ENCODE results near the gene LY6G5B.
A peak's percentile ranks its signal among the peaks of the same experiment; 100 is the strongest.

LY6G5B gene, protein sequence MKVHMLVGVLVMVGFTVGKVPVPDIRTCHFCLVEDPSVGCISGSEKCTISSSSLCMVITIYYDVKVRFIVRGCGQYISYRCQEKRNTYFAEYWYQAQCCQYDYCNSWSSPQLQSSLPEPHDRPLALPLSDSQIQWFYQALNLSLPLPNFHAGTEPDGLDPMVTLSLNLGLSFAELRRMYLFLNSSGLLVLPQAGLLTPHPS

DNA sequence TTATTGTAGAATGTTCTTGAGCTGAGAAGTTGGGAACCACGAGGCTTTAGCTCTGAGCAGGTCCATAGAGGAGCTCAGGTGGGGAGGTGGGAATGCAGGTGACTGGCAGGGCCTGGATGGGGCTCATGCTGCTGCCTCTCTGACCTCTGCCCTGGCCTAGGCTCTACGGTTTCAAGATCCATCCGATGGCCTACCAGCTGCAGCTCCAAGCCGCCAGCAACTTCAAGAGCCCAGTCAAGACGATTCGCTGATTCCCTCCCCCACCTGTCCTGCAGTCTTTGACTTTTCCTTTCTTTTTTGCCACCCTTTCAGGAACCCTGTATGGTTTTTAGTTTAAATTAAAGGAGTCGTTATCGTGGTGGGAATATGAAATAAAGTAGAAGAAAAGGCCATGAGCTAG lies at the start of gene LY6G5B:
Gene LY6G5B, plus strand, starts transcription at position 301 of the 400 bp plus-strand sequence. CDS start 975 bp downstream, outside the sequence.
- DNase-seq = no peak

DNA sequence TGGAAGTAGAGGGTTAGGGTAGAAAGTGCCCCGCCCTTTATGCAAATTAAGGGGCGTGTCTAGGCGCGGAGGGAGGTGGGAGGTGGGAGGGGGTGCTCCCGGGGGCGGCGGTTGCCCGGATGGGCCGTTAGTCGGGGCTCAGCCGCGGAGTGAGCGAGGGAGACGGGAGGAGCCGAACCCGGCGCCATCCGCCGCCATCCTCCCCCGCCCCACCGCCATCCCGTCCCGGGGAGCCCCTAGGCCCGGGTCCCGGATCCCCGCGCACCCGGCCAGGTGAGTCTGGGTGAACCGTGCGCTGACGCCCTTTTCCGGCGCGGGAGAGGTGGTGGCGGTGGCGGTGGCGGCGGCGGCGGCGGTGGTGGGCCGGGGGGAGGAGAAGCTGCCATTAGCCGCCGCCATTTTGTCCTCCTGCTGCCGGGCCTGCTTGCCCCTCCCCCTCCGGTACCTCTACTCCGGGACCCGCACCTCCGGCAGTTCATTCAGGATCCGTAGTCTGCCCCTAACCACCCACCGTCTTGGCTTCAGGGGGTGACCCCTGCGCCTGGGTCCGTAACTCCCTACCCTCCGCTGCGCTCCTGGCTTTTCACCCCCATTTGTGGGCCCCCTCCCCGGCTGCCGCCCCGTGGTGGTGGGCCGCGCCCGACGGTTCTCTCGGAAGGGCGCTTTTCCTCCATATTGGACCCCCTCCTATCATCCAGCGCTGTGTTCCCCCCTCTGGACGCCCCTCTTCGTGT lies 49.0 kb upstream of the LY6G5B start, which contains the start of gene PRRC2A:
Gene PRRC2A, plus strand, starts transcription at position 130 of the 734 bp plus-strand sequence. CDS start 2,075 bp downstream, outside the sequence.
- peak; percentile 83 for DNase-seq

DNA sequence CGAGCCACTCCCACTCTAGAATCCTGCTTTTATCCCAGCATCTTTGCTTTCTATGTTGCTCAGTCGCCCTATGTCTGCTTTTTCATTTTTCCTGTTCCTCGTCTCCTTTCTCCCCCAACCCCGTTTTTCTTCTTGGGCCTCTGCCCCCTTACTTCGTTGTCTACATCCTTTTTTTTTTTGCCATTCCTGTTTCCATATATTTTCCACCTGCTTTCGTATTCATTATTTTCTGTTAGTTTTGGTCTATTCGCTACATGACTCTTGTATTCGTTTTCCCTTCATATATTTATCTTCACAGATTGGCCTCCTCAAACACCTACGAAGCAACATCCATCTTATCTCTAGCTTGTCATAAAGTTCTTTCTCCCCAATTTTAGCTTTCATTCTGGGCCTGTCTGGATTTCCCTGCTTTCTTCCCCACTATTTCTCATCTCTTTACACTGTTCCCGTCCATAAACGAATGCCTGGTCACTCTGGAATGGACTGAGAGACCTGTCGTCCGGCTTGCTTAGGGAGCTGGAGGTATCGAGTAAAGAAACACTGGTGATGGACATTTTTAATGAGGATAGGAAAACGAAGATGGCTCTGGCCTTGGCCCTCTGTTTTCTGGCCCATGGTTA lies 48.3 kb upstream of the LY6G5B start:
- DNase-seq = no peak

DNA sequence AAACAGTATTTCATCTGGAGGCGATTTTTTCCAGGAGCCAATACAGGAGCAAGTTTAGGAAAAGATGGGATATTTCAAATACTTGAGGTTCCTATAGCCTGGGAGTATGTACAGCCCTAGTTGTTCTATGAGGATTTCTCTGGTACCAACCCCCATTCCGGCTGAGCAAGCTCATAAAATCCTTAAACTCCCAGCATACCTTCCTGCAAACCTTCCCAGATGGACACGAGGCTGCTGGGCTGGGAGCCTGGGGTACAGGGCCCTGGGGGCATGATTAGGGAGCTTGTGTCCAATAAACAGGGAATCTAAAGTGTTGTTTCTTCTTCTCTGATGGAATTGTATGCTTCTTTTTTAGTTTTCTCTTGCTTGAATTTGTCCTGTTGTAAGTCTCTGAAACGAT lies 47.8 kb upstream of the LY6G5B start:
- DNase-seq = no peak

DNA sequence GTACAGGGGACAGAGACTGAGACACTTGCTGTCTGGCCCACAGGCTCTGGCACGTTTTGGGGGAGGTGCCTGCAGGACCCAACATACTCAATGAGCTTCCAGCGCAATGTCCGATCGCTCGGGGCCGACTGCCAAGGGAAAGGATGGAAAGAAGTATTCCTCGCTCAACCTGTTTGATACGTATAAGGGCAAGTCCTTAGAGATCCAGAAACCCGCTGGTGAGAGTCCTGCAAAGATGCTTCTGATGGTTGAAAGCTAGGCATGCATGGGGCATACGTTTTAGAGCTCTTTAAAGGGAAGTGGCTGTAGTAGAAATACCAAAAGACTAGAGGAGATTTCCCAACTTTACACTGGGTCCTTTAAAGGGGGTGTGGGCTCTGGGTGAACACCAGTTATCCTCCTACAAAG lies 47.1 kb upstream of the LY6G5B start:
- DNase-seq = no peak

DNA sequence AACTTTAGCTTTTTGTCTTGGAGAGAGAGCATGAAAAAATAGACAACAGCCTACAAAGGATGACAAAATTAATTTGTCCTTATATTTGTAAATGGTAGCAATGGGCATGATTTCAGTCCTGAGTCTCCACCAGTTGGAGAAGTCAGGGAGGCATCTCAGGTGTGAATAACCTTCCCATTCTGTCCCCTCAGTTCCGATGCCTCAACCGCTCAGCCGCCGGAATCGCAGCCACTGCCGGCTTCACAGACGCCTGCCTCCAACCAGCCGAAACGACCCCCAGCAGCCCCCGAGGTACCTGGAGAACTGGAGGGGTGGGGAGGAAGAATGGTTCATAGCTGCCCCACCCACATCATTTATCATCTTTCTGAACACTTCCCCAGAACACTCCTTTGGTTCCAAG lies 45.7 kb upstream of the LY6G5B start:
- DNase-seq = no peak

DNA sequence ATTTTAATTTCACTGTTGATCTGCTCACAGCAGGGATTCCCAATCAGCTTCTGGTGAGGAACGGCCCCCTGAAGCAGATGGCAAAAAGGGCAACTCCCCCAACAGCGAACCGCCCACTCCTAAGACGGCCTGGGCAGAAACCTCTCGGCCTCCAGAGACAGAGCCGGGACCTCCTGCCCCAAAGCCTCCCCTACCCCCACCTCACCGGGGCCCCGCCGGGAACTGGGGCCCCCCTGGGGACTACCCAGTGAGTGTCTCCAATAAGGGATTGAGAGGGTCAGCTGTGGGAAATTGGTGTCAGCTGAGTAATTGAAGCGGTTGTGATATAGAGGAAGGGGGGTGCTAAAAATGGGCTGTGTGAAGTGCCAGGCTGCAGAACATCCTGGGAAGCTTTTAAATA lies 42.8 kb upstream of the LY6G5B start:
- no peak for DNase-seq

DNA sequence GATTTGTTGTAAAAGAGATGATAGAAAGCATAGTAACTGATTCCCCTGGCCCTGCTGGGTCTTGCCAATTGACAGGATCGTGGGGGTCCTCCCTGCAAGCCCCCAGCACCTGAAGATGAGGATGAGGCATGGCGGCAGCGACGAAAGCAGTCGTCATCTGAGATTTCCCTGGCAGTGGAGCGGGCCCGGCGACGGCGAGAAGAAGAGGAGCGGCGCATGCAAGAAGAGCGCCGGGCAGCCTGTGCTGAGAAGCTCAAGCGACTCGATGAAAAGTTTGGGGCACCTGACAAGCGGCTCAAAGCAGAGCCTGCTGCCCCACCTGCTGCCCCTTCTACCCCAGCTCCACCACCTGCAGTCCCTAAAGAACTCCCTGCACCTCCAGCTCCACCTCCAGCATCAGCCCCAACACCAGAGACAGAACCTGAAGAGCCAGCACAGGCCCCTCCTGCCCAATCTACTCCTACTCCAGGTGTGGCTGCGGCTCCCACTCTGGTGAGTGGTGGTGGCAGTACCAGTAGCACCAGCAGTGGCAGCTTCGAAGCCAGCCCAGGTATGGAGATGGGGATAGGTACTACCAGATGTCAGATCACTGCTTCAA lies 42.0 kb upstream of the LY6G5B start:
- no peak for DNase-seq

DNA sequence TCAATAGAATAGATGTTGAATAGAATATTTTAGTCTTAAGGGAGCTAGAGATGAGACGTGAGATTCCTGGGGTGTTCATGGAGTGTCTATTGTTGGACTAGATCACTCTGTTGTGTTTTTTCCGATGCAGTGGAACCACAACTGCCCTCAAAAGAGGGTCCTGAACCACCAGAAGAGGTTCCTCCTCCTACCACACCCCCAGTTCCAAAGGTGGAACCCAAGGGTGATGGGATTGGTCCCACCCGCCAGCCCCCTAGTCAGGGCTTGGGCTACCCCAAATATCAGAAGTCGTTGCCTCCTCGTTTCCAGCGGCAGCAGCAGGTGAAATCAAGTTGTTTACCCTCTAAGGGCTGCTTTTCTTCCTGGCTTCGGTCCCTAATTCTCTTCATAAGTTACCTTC lies 40.8 kb upstream of the LY6G5B start:
- no peak for DNase-seq

DNA sequence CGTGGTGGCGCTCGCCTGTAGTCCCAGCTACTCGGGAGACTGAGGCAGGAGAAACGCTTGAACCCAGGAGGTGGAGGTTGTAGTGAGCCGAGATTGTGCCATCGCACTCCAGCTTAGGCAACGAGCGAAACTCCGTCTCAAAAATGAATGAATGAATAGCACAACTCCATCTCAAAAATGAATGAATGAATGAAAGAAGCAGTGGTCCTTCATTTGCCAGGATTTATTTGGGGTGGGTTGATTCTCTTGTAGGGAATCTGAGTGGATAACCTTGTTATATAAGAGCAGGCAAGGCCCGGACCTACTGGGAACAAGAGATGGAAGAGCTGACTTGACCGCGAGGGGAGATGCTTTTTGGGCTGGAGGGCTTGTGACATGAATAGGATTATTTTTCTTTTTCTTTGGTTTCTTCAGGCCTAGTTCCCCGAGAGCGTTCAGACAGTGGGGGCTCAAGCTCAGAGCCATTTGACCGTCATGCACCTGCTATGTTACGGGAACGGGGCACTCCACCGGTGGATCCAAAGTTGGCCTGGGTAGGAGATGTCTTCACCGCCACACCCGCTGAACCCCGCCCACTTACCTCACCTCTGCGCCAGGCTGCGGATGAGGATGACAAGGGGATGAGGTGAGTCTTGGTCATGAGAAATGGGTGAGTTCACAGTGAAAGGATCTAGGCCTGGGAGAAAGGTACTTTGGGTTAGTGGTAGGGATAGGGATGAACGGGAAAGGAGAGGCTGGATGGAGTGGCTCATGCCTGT lies 39.4 kb upstream of the LY6G5B start:
- no peak for DNase-seq

DNA sequence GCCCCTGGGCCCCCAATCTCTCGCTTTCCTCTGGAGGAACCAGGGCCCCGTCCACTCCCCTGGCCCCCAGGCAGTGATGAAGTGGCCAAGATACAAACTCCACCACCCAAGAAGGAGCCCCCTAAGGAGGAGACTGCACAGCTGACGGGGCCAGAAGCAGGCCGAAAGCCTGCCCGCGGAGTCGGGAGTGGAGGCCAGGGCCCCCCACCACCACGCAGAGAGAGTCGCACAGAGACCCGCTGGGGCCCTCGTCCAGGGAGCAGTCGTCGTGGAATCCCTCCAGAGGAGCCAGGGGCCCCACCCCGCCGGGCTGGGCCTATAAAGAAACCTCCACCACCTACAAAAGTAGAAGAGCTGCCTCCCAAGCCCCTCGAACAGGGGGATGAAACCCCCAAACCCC lies 38.6 kb upstream of the LY6G5B start:
- DNase-seq = no peak

DNA sequence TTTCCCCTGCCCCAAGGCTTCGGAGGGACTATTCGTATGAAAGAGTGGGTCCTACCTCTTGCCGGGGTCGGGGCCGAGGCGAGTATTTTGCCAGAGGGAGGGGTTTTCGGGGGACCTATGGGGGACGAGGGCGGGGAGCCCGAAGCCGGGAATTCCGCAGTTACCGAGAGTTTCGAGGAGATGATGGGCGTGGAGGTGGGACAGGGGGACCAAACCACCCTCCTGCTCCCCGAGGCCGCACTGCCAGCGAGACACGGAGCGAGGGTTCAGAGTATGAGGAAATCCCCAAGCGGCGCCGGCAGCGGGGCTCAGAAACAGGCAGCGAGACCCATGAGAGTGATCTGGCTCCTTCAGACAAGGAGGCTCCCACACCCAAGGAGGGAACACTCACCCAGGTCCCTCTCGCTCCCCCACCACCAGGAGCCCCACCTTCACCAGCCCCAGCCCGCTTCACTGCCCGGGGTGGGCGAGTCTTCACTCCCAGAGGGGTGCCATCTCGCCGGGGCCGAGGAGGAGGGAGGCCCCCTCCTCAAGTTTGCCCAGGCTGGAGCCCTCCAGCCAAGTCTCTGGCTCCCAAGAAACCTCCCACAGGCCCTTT lies 38.0 kb upstream of the LY6G5B start:
- no peak for DNase-seq

DNA sequence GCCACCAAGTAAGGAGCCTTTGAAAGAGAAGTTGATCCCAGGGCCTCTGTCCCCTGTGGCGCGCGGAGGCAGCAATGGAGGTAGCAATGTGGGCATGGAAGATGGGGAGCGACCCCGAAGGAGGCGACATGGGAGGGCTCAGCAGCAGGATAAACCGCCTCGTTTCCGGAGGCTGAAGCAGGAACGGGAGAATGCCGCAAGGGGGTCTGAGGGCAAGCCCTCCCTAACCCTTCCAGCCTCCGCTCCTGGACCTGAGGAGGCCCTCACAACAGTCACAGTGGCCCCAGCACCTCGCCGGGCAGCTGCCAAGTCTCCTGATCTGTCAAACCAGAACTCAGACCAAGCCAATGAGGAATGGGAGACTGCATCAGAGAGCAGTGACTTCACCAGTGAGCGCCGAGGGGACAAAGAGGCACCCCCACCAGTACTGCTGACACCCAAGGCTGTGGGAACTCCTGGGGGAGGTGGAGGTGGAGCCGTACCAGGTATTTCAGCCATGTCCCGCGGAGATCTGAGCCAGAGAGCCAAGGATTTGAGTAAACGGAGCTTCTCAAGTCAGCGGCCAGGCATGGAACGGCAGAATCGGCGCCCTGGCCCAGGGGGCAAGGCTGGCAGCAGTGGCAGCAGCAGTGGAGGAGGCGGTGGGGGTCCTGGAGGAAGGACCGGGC lies 37.4 kb upstream of the LY6G5B start:
- DNase-seq = no peak

DNA sequence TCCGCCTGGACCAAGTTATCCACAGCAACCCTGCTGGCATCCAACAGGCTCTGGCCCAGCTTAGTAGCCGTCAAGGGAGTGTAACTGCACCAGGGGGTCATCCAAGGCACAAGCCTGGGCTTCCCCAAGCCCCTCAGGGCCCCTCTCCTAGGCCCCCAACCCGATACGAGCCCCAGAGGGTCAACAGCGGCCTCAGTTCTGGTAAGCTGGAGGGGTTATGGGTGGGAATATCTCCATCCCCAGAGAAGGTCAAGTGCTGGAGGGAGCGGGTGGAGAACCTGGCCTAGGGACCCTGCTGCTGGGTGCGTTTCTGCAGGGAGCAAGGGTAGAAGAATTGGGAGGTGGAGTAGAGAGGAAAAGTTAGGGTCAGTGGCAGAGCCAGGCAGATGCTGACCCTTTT lies 36.3 kb upstream of the LY6G5B start:
- no peak for DNase-seq

DNA sequence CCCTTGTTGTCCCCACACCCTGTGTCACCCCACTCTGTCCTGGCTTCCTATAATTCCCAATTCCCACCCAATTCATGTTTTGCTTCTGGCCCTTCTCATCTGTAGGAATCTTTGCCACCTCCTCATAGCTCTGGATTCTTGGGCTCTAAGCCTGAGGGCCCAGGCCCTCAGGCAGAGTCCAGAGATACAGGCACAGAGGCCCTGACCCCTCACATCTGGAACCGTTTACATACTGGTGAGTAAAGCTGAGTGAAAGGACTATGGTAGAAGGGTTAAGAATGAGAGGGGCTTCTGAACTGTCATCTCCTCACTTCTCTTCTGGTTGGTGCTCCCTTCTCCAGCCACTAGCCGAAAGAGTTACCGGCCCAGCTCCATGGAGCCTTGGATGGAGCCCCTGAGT lies 35.6 kb upstream of the LY6G5B start:
- DNase-seq = no peak

DNA sequence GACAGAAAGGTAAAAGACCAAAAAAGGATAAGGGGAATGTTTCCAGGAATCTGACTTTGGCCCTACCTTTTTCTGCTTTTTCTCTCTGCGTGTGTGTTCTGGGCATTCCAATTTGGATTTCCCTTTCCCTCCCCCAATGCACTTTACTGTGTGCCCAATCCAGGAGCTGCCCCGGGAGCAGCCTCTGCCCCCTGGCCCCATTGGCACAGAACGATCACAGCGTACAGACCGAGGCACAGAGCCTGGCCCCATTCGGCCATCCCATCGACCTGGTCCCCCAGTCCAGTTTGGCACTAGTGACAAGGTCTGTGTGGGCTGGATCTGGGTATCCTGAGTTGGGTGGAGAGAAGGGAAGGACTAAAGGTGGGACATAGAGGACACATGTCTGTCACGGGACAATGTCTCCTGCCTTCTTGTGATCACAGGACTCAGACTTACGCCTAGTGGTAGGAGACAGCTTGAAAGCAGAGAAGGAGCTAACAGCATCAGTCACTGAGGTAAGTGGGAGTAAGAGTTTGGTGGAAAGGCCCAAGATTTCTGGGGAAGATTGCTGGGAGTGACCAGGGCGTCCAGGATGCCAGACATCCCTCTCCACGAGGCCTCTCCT lies 34.7 kb upstream of the LY6G5B start:
- no peak for DNase-seq

DNA sequence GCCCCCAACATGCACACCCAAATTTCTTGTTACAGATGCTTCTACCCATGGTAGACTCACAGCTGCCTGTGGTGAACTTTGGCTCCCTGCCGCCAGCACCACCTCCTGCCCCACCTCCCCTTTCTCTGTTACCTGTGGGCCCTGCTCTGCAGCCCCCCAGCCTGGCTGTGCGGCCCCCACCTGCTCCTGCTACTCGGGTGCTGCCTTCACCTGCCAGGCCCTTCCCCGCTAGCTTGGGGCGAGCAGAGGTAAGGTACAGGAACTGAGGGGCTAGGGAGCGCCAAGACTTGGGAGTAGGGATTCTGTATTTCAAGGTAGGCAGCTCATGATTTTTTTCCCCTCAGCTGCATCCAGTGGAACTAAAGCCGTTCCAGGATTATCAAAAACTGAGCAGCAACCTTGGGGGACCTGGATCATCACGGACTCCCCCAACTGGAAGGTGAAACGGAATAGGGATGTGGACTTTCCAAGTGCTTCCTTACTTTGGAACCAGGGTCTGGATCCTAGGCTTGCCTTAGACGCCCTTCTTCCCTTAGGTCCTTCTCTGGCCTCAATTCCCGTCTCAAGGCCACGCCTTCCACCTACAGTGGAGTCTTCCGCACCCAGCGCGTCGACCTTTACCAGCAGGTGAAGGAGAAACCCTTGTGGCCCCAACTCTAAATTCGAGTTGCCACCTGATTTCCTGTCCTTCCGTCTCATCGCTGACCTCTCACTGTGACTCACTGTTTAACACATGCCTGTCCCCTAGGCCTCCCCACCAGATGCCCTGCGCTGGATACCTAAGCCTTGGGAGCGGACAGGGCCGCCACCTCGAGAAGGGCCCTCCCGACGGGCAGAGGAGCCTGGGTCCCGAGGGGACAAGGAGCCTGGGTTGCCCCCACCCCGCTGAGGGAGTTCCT lies 32.8 kb upstream of the LY6G5B start:
- no peak for DNase-seq

DNA sequence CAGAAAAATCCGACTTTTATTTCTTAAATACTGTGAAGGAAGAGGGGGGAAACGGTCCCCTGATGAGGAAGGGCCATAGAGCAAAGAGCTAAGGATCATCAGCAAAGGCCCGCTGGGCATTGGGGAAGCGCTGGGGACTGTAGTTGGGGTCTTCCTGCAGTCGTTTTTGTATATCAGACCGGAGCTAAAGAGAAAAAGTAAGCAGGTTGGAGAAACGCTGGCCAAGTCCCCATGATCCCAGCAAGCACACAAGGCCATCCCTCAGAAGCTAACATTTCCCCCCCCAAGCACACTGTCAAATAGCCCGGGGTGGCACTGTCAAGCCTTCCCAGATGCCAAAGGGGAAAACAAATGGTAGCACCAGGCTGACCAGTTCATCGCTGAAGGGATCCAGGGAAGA lies 30.7 kb upstream of the LY6G5B start:
- no peak for DNase-seq

DNA sequence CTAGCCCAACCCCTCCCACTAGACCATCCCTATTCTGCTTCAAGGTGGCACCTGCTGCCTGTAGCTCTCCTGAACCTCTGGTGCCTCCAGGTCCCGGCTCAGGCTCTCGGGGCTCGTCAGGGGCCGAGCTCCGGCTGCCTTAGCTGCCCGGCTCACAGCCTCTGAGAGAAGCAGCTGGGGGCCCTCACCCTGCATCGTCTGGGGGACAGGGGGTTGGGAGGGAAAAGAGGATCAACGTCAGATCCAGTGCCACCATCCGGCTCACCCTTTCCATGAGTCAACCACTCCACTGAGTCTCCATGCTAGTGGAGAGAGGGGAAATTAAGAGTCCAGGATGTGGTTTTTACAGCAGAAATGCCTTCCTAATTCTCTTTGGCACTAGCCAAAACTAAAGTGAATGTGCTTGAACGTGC lies 30.3 kb upstream of the LY6G5B start:
- no peak for DNase-seq

DNA sequence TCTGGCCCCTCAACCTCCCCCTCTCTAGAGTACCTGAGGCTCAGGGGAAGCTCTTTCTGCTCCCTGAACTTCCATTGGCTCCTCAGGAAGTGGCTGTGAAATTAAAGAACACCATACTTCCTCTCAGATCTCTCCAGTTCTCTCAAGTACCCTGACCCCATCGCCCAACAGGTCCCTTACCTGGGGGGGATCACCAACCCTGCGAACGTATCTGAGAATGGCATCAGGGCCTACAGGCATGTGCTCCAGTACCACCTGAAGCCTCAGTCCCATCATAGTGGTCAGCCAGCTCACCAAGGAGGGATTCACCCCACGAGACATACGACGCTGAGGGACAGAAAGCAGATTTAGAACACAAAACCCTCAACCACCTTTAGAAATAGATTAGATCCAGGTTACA lies 29.2 kb upstream of the LY6G5B start:
- no peak for DNase-seq

DNA sequence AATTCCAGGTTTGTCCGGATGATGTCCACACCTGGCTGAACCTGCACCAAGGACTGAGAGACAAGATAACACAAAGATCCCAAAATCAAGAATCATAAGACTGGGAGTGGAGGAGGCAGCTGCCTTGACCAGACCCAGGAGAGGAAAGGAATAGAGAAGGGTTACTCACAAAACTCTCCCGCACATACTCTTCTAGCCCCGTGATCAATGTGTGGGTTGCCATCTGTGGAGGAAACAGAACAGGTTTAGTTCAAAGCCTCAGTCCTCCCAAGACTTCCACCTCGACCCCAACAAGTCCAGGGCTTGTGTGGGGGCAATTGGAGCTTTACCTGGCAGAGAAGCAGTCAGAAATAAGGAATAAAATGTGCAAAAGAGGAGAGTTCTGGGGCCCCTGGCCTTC lies 28.4 kb upstream of the LY6G5B start:
- no peak for DNase-seq
